Vagina (tissue), 2 donors: ENCODE data around the gene CCDC63. TPM values are rescaled to one million over a fixed set of nuclear protein-coding genes. Genes with fewer than 3 reads are reported as not detected.

Experiments used
- DNase-seq, 2 donors: peaks; one replicate each; pipeline ENCODE4 v3.0.0-alpha.2; 2017; ENCODE audit errors: extremely low spot score in 2 of 2
- H3K27ac ChIP-seq: fragments of 200-600 bp; sonication (generic); one replicate; pipeline ENCODE4 v1.5.1; 2019
- H3K27me3 ChIP-seq: fragments of 200-600 bp; sonication (generic); one replicate; pipeline ENCODE4 v1.5.1; 2019
- H3K36me3 ChIP-seq, 2 donors: fragments of 200-600 bp; sonication (generic); one replicate each; pipeline ENCODE4 v1.5.1; 2017 to 2019
- H3K4me1 ChIP-seq: fragments of 200-600 bp; sonication (generic); one replicate; pipeline ENCODE4 v1.5.1; 2019
- H3K4me3 ChIP-seq, 2 donors: fragments of 200-600 bp; sonication (generic); 1 replicate in 1 of 2; 2 replicates in 1 of 2; pipeline ENCODE4 v1.5.1; 2016 to 2019
- H3K9me3 ChIP-seq: fragments of 200-600 bp; sonication (generic); one replicate; pipeline ENCODE4 v1.5.1; 2019
- CTCF ChIP-seq, 3 experiments: fragments of 450-650 bp in 2 of 3; fragments of 200-600 bp in 1 of 3; sonication (generic) in 1 of 3; IDR thresholded peaks; one replicate each; pipeline ENCODE4 v1.5.1; 2017 to 2019; ENCODE audit warnings: antibody characterized with exemption in 3 of 3, mild to moderate bottlenecking in 2 of 3, moderate library complexity in 2 of 3
- POLR2A ChIP-seq, 2 donors: fragments of 450-650 bp; IDR thresholded peaks; one replicate each; pipeline ENCODE4 v1.6.1; 2017; ENCODE audit warnings: antibody characterized with exemption in 2 of 2, mild to moderate bottlenecking in 2 of 2, moderate library complexity in 2 of 2
- POLR2AphosphoS5 ChIP-seq, 2 donors: sonication (generic); formaldehyde crosslinking; IDR thresholded peaks; one replicate each; pipeline ENCODE4 v1.9.0; 2017; ENCODE audit warnings: antibody characterized with exemption in 2 of 2, mild to moderate bottlenecking in 2 of 2, low read depth in 1 of 2; ENCODE audit not compliant: insufficient read depth in 1 of 2
- intact Hi-C: fragments of 100-400 bp; cut with DNase I; formaldehyde crosslinking; loops from one replicate; pipeline ENCODE4 v1.15.1; 2023
- total RNA-seq: library from RNA; depleted of rRNA; stranded (reverse); fragments of >200 nt; gene quantifications from one replicate; pipeline ENCODE4 v1.2.3, GENCODE V29; 2016

CCDC63 gene
- total RNA-seq, 1 donor from 2014 or later = not detected

GRCh38 chr12:110921262-110921661, 74.5 kb downstream of the CCDC63 start:
- DNase-seq = no peak
- H3K36me3 ChIP-seq = no peaks in the 10 kb centered on the region
- H3K27ac ChIP-seq = no peak overlapping the region
- H3K4me3 ChIP-seq = no peak overlapping the region
- no peak for TF ChIP-seq POLR2A (IDR thresholded peaks at IDR 0.05)
- no peak for TF ChIP-seq POLR2AphosphoS5 (IDR thresholded peaks at IDR 0.05; ENCODE audit: insufficient read depth in 1 of 2, low read depth in 1 of 2)
- TF ChIP-seq CTCF (IDR thresholded peaks at IDR 0.05) = no peak
- H3K9me3 ChIP-seq = no peaks in the 10 kb centered on the region
- intact Hi-C loops = no loop called here
- H3K27me3 ChIP-seq = no peaks in the 10 kb centered on the region
- H3K4me1 ChIP-seq = no peaks in the 10 kb centered on the region

GRCh38 chr12:110922652-110923051, 75.9 kb downstream of the CCDC63 start:
- no peak for DNase-seq
- no peaks in the 10 kb centered on the region for H3K4me1 ChIP-seq
- H3K36me3 ChIP-seq = no peaks in the 10 kb centered on the region
- H3K9me3 ChIP-seq = no peaks in the 10 kb centered on the region
- intact Hi-C loops = no loop called here
- no peaks in the 10 kb centered on the region for H3K27me3 ChIP-seq
- H3K4me3 ChIP-seq = no peak overlapping the region
- H3K27ac ChIP-seq = no peak overlapping the region
- TF ChIP-seq POLR2AphosphoS5 (IDR thresholded peaks at IDR 0.05; ENCODE audit: insufficient read depth in 1 of 2, low read depth in 1 of 2) (no peak), CTCF (IDR thresholded peaks at IDR 0.05) (no peak), POLR2A (IDR thresholded peaks at IDR 0.05) (no peak)

- Histone ChIP-seq H3K4me1 (no peaks in the 10 kb centered on the region), H3K27me3 (no peaks in the 10 kb centered on the region), H3K27ac (no peak overlapping the region), H3K36me3 (no peaks in the 10 kb centered on the region), H3K4me3 (no peak overlapping the region), H3K9me3 (no peaks in the 10 kb centered on the region)
- no peak for DNase-seq
- intact Hi-C loops = no loop called here
- TF ChIP-seq POLR2A (IDR thresholded peaks at IDR 0.05) (no peak), CTCF (IDR thresholded peaks at IDR 0.05) (no peak), POLR2AphosphoS5 (IDR thresholded peaks at IDR 0.05; ENCODE audit: insufficient read depth in 1 of 2, low read depth in 1 of 2) (no peak)
Measured at GRCh38 chr12:110923192-110923591, 76.4 kb downstream of the CCDC63 start.

GRCh38 chr12:110923692-110924334, 77.0 kb downstream of the CCDC63 start:
- no peak for DNase-seq
- intact Hi-C loops = no loop called here
- H3K4me3 ChIP-seq = no peak overlapping the region
- H3K4me1 ChIP-seq = no peaks in the 10 kb centered on the region
- no peaks in the 10 kb centered on the region for H3K36me3 ChIP-seq
- TF ChIP-seq POLR2A (IDR thresholded peaks at IDR 0.05) (no peak), CTCF (IDR thresholded peaks at IDR 0.05) (no peak), POLR2AphosphoS5 (IDR thresholded peaks at IDR 0.05; ENCODE audit: insufficient read depth in 1 of 2, low read depth in 1 of 2) (no peak)
- H3K27me3 ChIP-seq = no peaks in the 10 kb centered on the region
- H3K27ac ChIP-seq = no peak overlapping the region
- H3K9me3 ChIP-seq = no peaks in the 10 kb centered on the region

GRCh38 chr12:110927546-110927945, 80.8 kb downstream of the CCDC63 start:
- DNase-seq = no peak
- intact Hi-C loops = no loop called here
- H3K27me3 ChIP-seq = no peaks in the 10 kb centered on the region
- H3K4me3 ChIP-seq = no peak overlapping the region
- no peak overlapping the region for H3K27ac ChIP-seq
- H3K36me3 ChIP-seq = no peaks in the 10 kb centered on the region
- TF ChIP-seq POLR2AphosphoS5 (IDR thresholded peaks at IDR 0.05; ENCODE audit: insufficient read depth in 1 of 2, low read depth in 1 of 2) (no peak), CTCF (IDR thresholded peaks at IDR 0.05) (no peak), POLR2A (IDR thresholded peaks at IDR 0.05) (no peak)
- no peaks in the 10 kb centered on the region for H3K9me3 ChIP-seq
- H3K4me1 ChIP-seq = no peaks in the 10 kb centered on the region
